Measurements from ENCODE around the gene RNASEL. TPM values are rescaled to one million over a fixed set of nuclear protein-coding genes. Genes with fewer than 3 reads are reported as not detected.

The RNASEL gene
- total and polyA plus RNA-seq, 9 of the 15 experiments (the other 6 are each of a cell fraction or from before 2014, with no cell fraction given): 4.3 to 11.1 (median 7.2) TPM

DNA sequence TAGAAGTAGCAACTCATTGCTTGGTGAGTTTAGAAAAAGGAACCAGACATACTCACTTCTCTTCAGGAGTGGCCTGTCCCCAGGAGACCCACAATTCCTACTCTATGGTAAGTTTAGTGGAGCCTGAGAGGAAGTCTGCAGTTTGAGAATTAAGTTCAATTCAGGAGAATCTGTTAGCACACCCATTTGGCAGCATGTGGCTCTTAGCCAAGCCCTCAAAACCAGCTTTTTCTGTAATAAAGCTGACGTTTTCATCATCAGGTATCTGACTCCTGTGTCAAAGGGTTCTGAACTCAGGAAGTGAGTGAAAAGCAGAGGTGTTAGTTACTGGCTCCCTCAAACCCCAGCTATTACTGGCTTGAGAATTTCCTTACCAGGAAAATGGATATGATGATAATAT is 35.5 kb upstream of the RNASEL start:
- CTCF ChIA-PET (ENCODE audit: low intra/inter-chr PET ratio): no interaction called here
- TF ChIP-seq, protein P1, sequence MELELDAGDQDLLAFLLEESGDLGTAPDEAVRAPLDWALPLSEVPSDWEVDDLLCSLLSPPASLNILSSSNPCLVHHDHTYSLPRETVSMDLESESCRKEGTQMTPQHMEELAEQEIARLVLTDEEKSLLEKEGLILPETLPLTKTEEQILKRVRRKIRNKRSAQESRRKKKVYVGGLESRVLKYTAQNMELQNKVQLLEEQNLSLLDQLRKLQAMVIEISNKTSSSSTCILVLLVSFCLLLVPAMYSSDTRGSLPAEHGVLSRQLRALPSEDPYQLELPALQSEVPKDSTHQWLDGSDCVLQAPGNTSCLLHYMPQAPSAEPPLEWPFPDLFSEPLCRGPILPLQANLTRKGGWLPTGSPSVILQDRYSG (tag; conservative IDR thresholded peaks at IDR 0.05; ENCODE audit: low read depth): no peak
- TF ChIP-seq FOXA1 (IDR thresholded peaks at IDR 0.05; ENCODE audit: borderline replicate concordance) (no peak), PHF8 (IDR thresholded peaks at IDR 0.05; ENCODE audit: borderline replicate concordance, low read length) (no peak), HNRNPUL1 (IDR thresholded peaks at IDR 0.05; ENCODE audit: low read length) (no peak), RNF2 (IDR thresholded peaks at IDR 0.05) (no peak), RBM17 (IDR thresholded peaks at IDR 0.05; ENCODE audit: borderline replicate concordance, low read depth, low read length) (no peak), FUS (optimal IDR thresholded peaks at IDR 0.05; ENCODE audit: low read depth, low read length) (no peak), NEUROD1 (IDR thresholded peaks at IDR 0.05; ENCODE audit: borderline replicate concordance, low read depth, low read length, partially characterized antibody) (no peak), CHD2 (IDR thresholded peaks at IDR 0.05; ENCODE audit: low read depth, low read length) (no peak), ZNF263 (CRISPR knock-in tag; IDR thresholded peaks at IDR 0.05; ENCODE audit: borderline replicate concordance) (no peak), ZEB2 (IDR thresholded peaks at IDR 0.05) (no peak), POLR3G (IDR thresholded peaks at IDR 0.05; ENCODE audit: extremely low read depth, insufficient read length, insufficient replicate concordance) (no peak), ZNF140 (CRISPR knock-in tag; IDR thresholded peaks at IDR 0.05) (no peak), EP400 (IDR thresholded peaks at IDR 0.05) (no peak)
- TF ChIP-seq, protein P2, sequence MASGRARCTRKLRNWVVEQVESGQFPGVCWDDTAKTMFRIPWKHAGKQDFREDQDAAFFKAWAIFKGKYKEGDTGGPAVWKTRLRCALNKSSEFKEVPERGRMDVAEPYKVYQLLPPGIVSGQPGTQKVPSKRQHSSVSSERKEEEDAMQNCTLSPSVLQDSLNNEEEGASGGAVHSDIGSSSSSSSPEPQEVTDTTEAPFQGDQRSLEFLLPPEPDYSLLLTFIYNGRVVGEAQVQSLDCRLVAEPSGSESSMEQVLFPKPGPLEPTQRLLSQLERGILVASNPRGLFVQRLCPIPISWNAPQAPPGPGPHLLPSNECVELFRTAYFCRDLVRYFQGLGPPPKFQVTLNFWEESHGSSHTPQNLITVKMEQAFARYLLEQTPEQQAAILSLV (tag; IDR thresholded peaks at IDR 0.05): no peak
- TF ChIP-seq, protein P3, sequence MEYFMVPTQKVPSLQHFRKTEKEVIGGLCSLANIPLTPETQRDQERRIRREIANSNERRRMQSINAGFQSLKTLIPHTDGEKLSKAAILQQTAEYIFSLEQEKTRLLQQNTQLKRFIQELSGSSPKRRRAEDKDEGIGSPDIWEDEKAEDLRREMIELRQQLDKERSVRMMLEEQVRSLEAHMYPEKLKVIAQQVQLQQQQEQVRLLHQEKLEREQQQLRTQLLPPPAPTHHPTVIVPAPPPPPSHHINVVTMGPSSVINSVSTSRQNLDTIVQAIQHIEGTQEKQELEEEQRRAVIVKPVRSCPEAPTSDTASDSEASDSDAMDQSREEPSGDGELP (CRISPR knock-in tag; IDR thresholded peaks at IDR 0.05; ENCODE audit: borderline replicate concordance): no peak
- TF ChIP-seq, protein P4, sequence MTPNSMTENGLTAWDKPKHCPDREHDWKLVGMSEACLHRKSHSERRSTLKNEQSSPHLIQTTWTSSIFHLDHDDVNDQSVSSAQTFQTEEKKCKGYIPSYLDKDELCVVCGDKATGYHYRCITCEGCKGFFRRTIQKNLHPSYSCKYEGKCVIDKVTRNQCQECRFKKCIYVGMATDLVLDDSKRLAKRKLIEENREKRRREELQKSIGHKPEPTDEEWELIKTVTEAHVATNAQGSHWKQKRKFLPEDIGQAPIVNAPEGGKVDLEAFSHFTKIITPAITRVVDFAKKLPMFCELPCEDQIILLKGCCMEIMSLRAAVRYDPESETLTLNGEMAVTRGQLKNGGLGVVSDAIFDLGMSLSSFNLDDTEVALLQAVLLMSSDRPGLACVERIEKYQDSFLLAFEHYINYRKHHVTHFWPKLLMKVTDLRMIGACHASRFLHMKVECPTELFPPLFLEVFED (CRISPR knock-in tag; conservative IDR thresholded peaks at IDR 0.05): no peak
- TF ChIP-seq, protein P5, sequence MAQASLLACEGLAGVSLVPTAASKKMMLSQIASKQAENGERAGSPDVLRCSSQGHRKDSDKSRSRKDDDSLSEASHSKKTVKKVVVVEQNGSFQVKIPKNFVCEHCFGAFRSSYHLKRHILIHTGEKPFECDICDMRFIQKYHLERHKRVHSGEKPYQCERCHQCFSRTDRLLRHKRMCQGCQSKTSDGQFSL (CRISPR knock-in tag; IDR thresholded peaks at IDR 0.05): no peak
- TF ChIP-seq, protein P5 (tag; IDR thresholded peaks at IDR 0.05): no peak
- Histone ChIP-seq H3K4me1 (replicated peaks in 1 of 2; ENCODE audit: control insufficient read depth in 2 of 2, insufficient read depth in 2 of 2, low read length in 2 of 2) (no peaks in the 10 kb centered on the region), H3K27ac (ENCODE audit: extremely low read depth, low read depth, low read length) (no peak overlapping the region), H3K36me3 (ENCODE audit: control insufficient read depth, insufficient read depth, low read length) (no peaks in the 10 kb centered on the region), H3K79me2 (ENCODE audit: control insufficient read depth, insufficient read depth, low read length) (no peaks in the 10 kb centered on the region), H2AFZ (ENCODE audit: low read depth, low read length) (no peak overlapping the region), H3K9me1 (ENCODE audit: control insufficient read depth, insufficient read depth, low read length) (no peaks in the 10 kb centered on the region), H3K9me3 (replicated peaks; ENCODE audit: control insufficient read depth, insufficient read depth, low read depth, low read length) (no peaks in the 10 kb centered on the region), H3K27me3 (ENCODE audit: control insufficient read depth in 2 of 2, insufficient read depth in 2 of 2, low read length in 2 of 2) (peaks cover 10 to 31% of the 10 kb centered on the region in 2 experiments), H3K4me3 (no peak overlapping the region), H3K9ac (ENCODE audit: insufficient read depth in 1 of 2, low read depth in 2 of 2, low read length in 2 of 2) (no peak overlapping the region), H3K4me2 (ENCODE audit: insufficient read depth, low read length) (no peak overlapping the region), H4K20me1 (replicated peaks; ENCODE audit: control insufficient read depth, insufficient read depth, low read length) (no peaks in the 10 kb centered on the region)
- DNase-seq (ENCODE audit: extremely low read depth in 1 of 4, low spot score in 3 of 4): no peak
- WGBS (ENCODE audit: insufficient coverage, low coverage, missing lambda C conversion rate): 0% methylated on average over 1 of the region's 1 CpG
- ATAC-seq: no peak
- no peak for FAIRE-seq
- POLR2A ChIA-PET: interaction anchor here (0.5 to 0.8 kb wide), 2 partner anchors 332 to 363 kb away, joined by 3 to 4 read pairs; no protein-coding TSS in a partner anchor
- no TSS peak for BruUV-seq (replicated peaks)
- intact Hi-C loops (cut with micrococcal nuclease) (no loop called here), in situ Hi-C loops (cut with MboI) (no loop called here)

Measured in K562 (cell line).